Measurements from ENCODE around the gene SPATA20.

SPATA20 gene

DNA sequence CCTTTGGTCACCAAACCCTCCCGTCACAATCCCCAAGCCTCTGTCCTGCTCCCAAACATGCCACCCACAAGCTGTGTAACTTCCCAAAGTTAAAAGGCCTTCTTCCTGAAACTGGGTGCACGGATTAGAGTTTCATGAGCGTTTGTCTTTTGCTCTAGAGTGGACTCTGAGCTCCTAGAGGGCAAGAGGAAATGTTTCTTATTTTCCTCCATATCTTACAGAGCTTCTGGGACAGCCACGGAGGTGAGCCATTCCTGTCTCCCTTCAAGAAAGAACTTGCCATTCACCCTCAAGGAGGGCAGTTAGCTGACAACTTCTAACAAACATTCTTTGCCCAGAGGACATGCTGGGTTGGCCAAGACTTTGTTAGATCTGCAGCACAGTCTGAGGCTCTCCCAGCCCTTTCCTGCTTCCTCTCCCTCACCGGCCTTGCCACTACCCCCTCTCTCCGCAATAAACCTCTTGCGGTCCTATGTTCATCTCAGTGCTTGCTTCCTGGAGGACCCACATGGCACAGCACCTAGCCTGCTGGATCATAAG, 41.3 kb upstream of the SPATA20 start:
- TF ChIP-seq CTCF (conservative IDR thresholded peaks at IDR 0.05; ENCODE audit: low read depth, low read length): no peak
- no peak for DNase-seq (ENCODE audit: low read depth)
- no peak overlapping the region for H3K4me3 ChIP-seq (ENCODE audit: low read length)

DNA sequence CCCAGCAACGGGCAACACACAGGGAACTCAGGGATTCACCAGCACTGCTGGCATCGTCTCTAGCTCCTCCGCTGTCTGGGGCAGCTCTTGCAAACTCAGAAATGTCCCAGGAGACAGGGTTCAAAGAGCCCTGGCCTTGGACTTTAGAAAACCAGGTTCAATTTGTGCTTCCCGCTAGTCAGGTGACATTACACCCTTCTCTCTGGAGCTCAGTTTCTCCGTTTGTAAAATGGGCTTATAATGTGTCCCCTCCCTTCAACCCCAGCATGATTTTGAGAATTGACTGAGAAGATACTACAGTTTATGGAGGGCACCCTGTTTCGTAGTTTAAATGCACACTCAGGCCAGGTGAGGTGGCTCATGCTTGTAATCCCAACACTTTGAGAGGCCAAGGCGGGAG, 40.7 kb upstream of the SPATA20 start:
- no peak for TF ChIP-seq CTCF (conservative IDR thresholded peaks at IDR 0.05; ENCODE audit: low read depth, low read length)
- DNase-seq (ENCODE audit: low read depth): no peak
- no peak overlapping the region for H3K4me3 ChIP-seq (ENCODE audit: low read length)

- peak within 1 kb of the TSS; percentile 54 for H3K4me3 ChIP-seq (ENCODE audit: low read length)
- DNase-seq (ENCODE audit: low read depth): no peak
- peak; percentile 23 for TF ChIP-seq CTCF (conservative IDR thresholded peaks at IDR 0.05; ENCODE audit: low read depth, low read length)
Observed at GRCh38 chr17:50507871-50508572, 39.0 kb upstream of the SPATA20 start, which contains the start of gene MYCBPAP. TSS of gene MYCBPAP (plus strand) at chr17:50508439. CDS start at chr17:50508675, 236 bp downstream.

DNA sequence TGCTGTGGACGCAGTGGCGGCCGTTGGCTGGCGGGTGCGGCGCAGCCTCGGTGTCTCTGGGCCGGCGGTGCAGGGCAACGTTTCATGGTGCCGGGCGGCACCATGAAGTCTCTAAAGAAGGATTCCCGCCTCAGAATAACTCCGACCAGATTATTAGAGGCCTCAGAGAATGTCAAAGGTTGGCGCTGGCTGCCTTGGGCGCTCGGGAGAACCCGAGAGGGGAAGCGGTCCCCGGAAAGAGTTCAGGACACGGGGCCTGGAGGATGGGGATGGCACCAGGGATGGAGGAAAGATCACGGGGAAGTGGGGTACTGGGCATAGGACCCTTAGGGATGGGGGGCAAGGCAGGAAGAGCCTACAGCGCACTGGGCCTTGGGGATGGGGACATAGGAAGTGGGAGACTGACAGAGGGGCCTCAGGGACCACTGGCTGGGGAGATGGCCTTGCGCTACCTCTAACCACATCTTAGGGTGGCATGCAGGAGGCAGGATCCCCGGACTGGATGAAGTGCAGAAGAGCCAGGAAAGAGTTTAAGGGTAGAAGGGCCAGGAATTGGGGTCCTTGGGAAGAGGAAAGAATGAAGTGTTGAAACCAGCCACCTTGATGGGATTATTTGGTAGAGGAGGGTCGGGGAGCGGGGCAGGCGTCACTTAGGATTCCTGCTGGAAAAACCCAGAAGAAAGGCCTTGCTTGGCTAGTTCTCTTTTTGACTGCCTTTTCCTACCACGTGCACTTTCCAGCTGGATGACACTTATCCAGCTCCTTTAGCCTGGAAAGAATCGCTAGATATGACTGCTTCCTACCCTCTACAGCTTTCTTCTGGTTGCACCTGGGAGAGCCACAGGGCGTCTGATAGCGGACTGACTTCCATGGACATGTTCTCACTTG, 38.2 kb upstream of the SPATA20 start:
- no peak for DNase-seq (ENCODE audit: low read depth)
- H3K4me3 ChIP-seq (ENCODE audit: low read length): peak overlapping the region; percentile 54
- TF ChIP-seq CTCF (conservative IDR thresholded peaks at IDR 0.05; ENCODE audit: low read depth, low read length): no peak

DNA sequence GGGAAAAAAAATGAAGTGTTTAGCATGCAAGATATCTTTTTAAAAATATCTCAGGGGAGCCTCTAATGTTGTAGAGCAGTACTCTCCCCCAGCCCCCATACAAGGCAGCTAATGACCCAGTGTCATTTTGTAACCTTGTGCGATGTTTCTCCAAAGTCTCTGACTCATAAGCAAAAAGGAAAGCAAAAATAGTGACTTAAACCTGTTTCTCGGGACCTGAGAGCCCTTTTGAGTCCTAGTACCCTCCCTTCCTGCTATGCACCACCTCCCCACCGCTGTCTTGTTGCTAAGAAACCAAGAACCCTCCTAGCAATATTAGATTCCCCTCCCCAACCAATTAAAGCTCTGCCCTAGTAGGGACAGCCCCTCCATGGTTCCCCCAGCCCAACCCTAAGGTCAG, 35.9 kb upstream of the SPATA20 start:
- no peak overlapping the region for H3K4me3 ChIP-seq (ENCODE audit: low read length)
- TF ChIP-seq CTCF (conservative IDR thresholded peaks at IDR 0.05; ENCODE audit: low read depth, low read length): no peak
- no peak for DNase-seq (ENCODE audit: low read depth)

GRCh38 chr17:50513495-50513894, 33.5 kb upstream of the SPATA20 start:
- DNase-seq (ENCODE audit: low read depth): no peak
- no peak overlapping the region for H3K4me3 ChIP-seq (ENCODE audit: low read length)
- TF ChIP-seq CTCF (conservative IDR thresholded peaks at IDR 0.05; ENCODE audit: low read depth, low read length): no peak

All from retinal pigment epithelial cell (primary cell).